SK-N-DZ (cell line): ENCODE data around the gene PDZD4.

Experiments
- DNase-seq: peaks from one replicate; pipeline ENCODE4 v3.0.0-alpha.2; 2015; ENCODE audit warnings: low spot score

PDZD4 gene

DNA sequence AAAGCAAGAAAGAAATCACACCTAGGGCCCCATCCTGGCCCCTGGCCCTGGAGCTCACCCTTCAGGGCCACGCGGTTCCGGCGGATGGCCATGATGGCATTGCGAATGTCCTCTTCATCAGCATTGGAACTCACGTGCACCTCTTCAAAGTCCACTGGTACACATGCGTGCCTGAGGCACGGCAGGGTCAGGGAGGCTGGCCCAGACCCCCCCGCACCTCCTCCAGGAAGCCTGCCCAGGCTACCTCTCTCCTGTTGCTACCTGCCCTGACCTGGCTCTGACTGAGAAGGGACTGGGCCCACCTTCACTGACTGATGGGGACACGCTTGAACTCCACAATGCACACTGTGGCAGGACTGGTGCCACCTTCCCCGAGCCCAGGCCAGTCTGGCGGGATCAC lies 40.7 kb downstream of the PDZD4 start:
- DNase-seq: no peak

DNA sequence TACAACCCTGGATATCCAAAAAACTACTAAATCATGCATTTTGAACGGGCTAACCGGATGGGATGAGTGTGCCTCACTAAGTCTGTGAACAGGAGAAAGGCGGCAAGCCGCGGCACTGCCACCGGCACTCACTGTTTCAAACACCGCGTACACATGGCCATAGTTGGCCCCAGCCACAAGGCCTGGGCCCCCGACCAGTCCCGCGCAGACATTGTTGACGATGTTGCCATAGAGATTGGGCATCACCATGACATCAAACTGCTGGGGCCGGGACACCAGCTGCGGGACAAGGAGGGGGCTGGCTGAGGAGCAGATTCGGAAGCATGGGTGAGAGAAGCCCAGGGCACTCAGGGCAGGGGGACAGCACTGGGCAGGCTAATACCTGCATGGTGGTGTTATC lies 43.7 kb downstream of the PDZD4 start:
- no peak for DNase-seq

DNA sequence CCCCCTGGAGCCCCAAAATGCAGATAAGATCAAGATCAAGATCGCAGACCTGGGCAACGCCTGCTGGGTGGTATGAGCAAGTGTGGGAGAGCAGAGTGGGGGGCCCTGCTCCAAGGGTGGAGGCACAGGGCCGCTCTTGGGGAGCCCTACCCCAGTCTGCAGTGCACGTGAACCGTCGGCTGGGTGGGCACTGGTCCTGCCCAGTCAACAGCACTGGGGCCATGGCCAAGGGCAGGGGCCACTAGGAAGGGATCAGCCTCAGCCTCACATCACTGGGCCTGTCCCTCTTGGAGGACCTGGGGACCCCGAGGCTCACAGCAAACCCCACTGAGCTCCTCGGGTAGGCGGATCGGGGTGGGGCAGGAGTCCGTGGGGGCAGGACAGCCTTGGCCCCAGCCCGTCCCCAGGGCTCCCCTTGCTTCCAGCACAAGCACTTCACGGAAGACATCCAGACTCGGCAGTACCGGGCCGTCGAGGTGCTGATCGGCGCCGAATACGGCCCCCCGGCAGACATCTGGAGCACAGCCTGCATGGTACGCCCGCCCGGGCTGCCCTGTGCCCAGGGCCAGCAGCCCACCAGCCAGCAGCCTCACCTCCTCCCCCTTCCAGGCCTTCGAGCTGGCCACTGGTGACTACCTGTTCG lies 45.9 kb downstream of the PDZD4 start:
- no peak for DNase-seq

DNA sequence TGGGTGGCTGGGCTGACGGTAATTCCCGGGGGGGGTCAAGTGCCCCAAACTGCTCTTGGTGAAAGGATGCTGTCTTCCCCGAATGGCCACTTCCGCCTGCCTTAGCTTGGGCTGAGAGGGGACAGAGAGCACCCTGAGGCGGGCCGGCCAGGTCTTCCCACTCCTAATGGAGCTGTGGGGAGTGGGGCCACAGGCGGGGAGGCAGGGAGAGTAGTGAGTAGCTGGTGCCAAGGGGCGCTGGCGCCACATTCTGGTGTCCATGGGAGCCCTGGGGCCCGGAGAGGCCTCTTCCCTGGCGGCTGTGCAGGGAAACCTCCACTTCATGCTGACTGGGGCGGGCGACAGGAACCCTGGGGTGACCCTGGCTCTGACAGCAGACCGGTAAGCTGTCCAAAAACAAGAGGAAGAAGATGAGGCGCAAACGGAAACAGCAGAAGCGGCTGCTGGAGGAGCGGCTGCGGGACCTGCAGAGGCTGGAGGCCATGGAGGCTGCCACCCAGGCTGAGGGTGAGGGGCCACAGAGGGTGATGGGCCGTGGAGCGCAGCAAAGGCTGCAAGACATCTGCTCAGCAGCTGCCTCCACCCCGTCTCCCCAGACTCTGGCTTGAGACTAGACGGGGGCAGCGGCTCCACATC lies 46.8 kb downstream of the PDZD4 start:
- no peak for DNase-seq

DNA sequence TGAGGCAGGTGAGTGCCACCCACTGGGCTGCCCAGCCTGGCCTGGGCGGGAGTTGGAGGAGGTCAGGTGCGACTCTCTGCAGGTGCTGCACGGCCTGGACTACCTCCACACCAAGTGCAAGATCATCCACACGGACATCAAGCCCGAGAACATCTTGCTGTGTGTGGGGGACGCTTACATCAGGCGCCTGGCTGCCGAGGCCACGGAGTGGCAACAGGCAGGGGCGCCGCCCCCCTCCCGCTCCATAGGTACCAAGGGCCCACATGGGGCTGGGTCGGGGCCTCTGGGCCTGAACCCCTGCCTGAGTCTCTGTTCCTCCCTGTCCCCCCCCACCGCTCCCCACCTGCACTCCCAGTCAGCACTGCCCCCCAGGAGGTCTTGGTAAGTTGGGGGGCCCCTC lies 47.5 kb downstream of the PDZD4 start:
- no peak for DNase-seq

DNA sequence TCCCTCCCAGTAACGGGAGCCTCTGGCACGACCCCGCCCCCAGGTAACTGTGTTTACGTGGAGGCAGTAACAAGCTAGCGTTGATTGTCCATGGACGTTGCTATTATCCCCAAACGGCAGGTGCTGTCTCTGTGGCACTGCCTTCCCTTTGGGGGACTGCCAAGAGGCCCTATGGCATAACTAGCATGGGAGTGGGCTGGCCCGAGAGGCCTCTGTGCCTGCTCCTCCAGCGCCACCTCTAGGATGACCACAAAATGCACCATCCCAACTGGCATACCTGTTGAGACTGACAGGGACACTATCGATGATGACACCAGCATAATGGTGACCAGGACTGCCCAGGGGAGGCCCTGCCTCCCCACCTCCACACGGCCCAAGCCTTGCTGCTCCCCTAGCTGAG lies 48.0 kb downstream of the PDZD4 start:
- DNase-seq: no peak

DNA sequence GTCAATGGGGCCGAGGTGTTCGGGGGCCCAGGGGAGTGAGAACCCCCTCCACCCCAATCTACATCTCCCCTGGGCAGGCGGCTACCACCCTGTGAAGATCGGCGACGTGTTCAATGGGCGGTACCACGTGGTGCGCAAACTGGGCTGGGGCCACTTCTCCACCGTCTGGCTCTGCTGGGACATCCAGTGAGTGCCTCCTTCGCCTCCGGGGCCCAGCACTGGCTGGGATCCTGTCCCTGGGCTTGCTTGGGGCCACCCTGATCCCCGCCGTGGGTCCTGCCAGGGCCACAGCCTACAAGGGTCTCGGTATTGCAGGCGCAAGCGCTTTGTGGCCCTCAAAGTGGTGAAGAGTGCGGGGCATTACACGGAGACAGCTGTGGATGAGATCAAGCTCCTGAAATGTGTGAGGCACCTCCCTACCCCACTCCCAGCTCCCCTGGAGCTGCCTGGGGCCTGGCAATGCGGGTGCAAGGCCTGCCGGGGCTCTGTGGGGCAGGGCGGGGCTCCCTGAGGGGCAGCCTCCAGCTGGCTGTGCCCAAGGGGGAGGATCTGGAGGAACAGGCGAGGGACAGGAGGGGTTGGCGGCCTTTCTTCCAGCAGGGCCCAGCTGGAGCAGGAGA lies 48.8 kb downstream of the PDZD4 start:
- DNase-seq: no peak

DNA sequence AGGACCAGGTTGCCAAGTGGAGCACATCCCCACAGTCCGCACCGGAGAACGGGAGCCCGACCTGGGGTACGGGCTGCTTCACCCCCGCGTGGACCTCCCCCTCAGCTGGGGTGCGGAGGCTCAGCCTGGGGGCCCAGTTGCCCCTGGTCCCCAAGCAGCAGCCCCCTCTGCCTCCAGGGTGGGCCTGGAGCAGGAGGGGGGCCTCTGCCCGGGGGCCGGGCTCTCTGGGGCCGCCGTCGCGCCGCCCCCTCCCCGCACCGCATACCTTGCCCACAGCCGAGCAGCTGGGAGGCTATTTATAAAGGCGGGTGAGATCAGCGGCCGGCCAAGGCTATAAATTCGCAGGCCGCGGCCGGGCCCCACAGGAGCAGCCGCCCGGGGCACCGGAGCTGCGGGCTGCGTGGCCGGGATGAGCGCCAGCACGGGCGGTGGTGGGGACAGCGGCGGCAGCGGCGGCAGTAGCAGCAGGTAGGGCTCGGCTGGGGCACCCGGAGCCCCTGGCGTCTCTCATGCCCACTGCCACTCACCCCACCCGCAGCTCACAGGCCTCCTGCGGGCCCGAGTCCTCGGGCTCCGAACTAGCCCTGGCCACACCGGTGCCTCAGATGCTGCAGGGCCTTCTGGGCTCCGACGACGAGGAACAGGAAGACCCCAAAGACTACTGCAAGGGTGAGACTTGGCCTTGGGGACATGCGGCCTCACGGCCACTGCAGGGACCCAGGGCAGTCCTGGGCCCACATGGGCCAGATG lies 49.5 kb downstream of the PDZD4 start, which contains the start of gene SRPK3:
Gene SRPK3, plus strand, starts transcription at position 364 of the 750 bp plus-strand sequence. Its CDS starts 46 bp downstream, at position 410.
- no peak for DNase-seq

DNA sequence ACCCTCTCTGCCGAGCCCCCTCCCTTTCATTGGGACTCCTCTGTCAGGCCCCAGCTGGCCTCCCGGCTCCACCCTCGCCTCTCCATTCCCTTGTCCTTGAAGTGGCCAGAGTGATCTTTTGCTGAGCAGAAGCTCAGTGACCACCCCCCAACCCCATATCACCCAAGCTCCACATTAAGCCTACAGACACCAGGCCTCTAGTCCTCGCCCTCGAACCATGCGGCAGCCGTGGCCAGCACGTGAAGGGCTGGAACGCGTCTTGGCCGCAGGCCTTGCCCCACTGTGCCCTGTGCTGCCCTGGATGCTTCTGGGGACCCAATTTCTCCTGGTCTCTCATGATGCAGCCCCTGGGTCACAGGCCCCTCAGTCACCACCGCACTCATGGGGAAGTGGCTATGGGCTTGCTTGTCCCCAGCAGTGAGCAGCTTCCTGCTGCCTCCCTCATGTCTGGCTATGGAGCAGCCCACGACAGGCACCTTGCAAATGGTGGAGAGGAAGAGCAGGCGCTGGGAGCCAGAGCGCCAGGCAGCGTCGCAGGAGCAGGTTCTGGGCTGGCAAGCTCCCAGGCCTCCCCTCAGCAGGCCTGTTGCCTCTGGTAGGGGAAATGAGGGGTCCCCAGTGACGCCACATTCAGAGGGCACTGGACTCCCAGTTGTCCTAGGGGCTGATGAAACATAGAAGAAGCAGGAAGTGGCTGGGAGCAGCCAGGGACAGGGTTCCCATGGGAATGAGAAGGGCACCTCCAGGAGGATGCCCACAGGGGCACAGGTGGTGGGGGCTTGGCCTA lies 50.3 kb downstream of the PDZD4 start:
- DNase-seq: no peak

DNA sequence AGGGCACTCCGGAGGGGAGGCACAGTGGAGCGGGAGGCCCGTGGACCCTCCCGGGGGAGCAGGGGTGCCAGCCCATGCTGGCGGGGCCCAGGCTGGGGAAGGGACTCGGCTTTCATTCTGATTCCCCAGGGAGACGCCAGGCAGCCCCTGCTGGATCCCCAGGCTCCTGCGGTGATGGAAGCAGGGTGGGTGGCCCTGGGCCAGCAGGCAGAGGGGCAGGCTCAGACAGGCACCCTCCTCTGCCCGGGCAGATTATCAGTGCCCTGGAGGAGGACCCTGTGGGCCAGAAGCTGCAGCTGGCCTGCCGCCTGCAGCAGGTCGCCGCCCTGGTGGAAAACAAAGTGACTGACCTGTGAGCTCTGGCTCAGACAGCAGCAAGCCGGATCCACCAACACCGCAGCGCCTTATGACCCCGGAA lies 51.7 kb downstream of the PDZD4 start:
- no peak for DNase-seq

DNA sequence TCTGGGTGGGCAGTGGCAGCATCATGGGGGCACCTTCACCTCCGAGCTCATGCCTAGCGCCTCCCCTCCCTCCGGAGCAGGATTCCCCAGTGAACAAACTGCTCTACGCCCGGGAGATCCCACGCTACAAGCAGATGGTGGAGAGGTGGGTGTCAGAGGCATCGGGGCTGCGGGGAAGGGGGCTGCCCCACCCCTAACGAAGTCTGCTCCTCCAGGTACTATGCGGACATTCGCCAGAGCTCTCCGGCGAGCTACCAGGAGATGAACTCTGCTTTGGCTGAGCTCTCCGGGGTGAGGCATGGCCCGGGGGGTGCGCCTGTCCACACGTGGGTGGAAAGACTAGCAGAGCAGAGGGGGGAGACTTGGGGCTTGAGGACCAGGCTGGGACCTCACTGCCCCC lies 52.2 kb downstream of the PDZD4 start:
- no peak for DNase-seq

DNA sequence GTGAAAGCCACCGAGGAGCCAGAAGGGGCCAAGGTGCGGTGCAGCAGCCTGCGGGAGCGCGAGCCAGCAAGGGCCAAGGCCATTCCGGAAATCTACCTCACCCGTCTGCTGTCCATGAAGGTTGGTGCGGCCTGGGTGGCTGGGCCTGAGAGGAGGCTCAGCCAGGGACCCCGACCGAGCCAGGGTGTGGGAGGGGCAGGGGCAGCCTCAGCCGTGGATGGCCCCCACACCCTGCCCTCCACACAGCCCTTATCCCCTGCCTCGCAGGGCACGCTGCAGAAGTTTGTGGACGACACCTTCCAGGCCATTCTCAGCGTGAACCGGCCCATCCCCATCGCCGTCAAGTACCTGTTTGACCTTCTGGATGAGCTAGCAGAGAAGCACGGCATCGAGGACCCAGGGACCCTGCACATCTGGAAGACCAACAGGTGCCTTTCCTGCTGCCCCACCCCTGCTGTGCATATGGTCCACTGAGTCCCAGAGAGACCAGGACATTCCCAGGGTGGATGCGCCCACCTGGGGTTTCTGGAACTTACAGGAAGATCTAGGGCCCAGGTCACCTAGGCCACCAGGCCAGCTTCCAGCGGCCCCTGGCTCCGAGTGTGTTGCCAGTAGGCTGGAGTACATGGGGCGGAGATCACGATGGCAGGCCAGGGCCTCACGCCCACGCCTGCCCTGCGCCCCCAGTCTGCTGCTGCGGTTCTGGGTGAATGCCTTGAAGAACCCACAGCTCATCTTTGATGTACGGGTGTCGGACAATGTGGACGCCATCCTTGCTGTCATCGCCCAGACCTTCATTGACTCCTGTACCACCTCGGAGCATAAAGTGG lies 52.9 kb downstream of the PDZD4 start:
- no peak for DNase-seq

DNA sequence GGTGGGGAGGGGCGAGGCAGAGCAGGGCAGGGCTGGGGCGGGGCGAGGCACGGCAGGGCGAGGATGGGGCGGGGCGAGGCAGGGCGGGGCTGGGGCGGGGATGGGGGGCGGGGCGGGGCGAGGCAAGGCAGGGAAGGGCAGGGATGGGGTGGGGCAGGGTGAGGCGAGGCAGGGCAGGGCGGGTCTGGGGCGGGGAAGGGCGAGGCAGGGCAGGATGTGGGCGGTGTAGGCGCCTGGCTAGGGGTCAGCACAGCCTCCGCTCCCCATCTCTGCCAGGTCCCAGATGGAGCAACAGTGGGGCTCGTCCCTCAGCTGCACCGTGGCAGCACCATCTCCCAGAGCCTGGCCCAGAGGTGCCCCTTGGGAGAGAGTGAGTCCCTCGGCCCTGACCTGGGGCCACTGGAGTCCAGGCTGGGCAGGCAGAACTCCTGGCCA lies 53.7 kb downstream of the PDZD4 start:
- DNase-seq: no peak

DNA sequence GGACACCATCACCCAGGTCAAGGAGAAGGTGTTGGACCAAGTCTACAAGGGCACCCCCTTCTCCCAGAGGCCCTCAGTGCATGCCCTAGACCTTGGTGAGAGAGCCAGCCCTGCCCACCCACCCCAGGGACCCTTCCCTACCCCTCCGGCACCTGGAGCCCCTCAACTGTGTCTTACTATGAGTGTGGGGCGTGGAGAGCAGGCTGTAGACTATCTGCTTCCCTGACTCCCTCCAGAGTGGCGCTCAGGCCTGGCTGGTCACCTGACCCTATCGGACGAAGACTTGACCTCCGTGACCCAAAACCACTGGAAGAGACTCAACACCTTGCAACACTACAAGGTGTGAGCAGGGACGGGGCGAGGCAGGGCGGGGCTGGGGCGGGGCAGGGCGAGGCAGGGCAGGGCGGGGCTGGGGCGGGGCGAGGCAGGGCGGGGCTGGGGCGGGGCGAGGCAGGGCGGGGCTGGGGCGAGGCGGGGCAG lies 54.2 kb downstream of the PDZD4 start:
- no peak for DNase-seq

DNA sequence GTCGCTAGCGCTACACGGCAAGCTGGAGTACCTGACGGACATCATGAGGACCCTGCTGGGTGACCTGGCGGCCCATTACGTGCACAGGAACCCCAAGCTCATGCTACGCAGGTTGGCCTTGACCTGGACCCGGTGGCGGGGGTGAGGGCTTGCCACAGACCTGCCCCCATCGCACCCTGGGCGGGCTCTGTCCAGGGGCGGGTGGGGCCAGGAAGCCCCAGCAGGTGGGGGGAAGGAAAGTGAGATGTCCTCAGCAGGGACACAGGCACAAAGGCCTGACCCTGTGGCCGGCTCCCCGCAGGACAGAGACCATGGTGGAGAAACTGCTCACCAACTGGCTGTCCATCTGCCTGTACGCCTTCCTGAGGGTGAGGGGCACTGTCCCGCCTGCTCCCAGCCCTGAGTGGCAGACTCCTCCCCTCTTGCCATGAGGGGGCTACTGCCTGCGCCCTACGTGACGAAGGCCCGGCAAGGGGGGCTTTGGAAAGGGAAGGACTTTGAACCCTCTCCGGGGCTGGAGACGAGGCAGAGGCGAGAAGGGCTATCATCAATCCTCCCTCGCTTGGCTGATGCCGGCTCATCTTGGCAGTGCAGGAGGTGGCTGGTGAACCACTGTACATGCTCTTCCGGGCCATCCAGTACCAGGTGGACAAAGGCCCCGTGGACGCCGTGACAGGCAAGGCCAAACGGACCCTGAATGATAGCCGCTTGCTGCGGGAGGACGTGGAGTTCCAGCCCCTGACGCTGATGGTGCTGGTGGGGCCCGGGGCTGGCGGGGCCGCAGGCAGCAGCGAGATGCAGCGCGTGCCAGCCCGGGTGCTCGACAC lies 54.8 kb downstream of the PDZD4 start:
- no peak for DNase-seq

DNA sequence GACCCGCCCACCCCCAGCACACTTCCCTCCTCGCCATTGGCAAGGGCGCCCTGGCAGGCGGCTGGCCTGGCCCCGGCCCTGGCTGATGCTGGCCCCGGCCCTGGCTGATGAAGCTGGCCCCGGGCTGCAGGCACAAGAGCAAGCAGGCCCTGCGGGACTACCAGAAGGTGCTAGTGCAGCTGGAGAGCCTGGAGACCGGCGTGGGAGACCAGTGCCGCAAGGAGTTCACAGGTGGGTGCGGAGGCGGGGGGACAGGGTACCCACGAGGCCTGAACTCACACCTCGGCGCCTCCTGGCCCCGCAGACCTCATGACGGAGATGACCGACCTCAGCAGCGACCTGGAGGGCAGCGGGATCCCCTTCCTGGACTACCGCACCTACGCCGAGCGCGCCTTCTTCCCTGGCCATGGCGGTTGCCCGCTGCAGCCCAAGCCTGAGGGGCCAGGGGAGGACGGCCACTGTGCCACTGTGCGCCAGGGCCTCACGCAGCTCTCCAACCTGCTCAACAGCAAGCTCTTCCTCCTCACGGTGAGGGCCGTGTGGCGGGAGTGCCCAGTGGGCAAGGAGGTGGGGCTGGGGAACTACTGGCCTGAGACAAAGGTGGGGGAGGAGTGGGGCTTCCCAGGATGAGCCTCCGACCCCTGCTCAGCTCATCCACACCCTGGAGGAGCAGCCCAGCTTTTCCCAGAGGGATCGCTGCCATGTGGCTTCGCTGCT lies 55.6 kb downstream of the PDZD4 start:
- no peak for DNase-seq

DNA sequence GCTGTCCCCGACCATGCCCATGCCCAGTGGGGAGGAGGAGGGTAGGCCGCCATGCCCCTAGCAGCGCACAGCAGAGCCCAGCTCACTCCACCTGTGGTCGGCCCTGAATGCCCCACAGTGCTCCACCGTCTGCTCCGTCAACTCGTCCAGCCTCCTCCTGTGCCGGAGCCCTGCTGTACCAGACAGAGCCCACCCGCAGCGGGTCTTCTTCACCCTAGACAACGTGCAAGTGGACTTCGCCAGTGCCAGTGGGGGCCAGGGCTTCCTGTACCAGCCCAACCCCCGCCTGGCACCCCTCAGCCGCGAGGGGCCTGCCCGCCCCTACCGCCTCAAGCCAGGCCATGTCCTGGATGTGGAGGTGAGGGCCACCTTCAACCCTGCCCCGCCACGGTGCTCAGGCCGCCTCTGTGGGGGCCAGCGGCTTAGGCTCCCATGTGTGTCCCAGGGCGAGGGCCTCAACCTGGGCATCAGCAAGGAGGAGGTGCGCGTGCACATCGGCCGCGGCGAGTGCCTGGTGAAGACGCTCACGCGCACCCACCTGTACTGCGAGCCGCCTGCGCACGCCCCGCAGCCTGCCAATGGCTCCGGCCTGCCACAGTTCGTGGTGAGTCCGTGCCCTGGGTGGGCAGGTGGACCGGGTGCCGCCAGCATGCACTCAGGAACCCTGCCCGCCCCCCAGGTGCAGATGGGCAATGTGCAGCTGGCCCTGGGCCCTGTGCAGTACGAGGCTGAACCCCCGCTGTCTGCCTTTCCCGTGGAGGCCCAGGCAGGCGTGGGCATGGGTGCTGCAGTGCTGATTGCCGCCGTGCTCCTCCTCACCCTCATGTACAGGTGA lies 56.4 kb downstream of the PDZD4 start:
- DNase-seq: no peak

DNA sequence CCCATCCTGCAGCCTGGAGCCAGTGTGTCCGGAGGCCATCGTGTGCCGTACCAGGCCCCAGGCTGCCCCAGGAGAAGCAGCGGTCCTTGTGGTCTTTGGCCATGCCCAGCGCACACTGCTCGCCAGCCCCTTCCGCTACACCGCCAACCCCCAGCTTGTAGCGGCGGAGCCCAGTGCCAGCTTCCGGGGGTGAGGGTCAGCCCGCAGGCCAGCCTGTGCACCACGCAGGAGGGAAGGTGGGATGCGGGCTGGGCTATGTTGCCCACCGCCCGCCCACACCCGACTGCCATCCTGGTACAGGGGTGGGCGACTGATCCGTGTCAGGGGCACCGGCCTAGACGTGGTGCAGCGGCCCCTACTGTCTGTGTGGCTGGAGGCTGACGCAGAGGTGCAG lies 57.1 kb downstream of the PDZD4 start:
- DNase-seq: no peak
